HCT116 (cell line): ENCODE results near the gene UBE2H. TPM values are rescaled to one million over a fixed set of nuclear protein-coding genes. Genes with fewer than 3 reads are reported as not detected.
"Not testable (repeated sequence)": the region's sequence is repeated elsewhere in the genome, so short reads cannot be mapped to it uniquely, and the experiment has no call there.

Experiments
- ATAC-seq: fragments of 200-7000 bp; cut with Tn5 transposase; 2 replicates; pipeline ENCODE4 v1.9.1; 2020; ENCODE audit warnings: mild to moderate bottlenecking, moderate library complexity
- BruUV-seq: library from RNA; stranded (reverse); fragments of 400-500 nt; replicated peaks from 2 replicates; lab custom pipeline; 2021; lab: Mats Ljungman, UMichigan
- CTCF ChIA-PET: fragments of 300-600 bp; sonication (Branson Sonifier 250); formaldehyde crosslinking; loops from one replicate; lab custom pipeline; 2021; ENCODE audit warnings: antibody characterized with exemption; lab: Charles Lee
- POLR2A ChIA-PET: fragments of 300-600, 350-600 bp; sonication (Branson Sonifier 250); formaldehyde crosslinking; loops from one replicate; lab custom pipeline; 2021; ENCODE audit warnings: antibody characterized with exemption; lab: Charles Lee
- RAD21 ChIA-PET, 2 experiments: fragments of 300-600 bp; sonication (Branson Sonifier 250); formaldehyde crosslinking; loops; one replicate each; lab custom pipeline; 2023; ENCODE audit warnings: low total read pairs in 2 of 2; ENCODE audit not compliant: uncharacterized antibody in 2 of 2, unreplicated experiment in 2 of 2, low non-redundant PET in 1 of 2; lab: Charles Lee
- DNase-seq: peaks from one replicate; pipeline ENCODE4 v3.0.0-alpha.2; 2010; ENCODE audit warnings: low read depth, low spot score
- H2AFZ ChIP-seq: fragments of 200-600 bp; shearing (Covaris generic), sonication (generic); 2 replicates; pipeline ENCODE4 v1.6.1; 2017; ENCODE audit warnings: low read depth, mixed run types, mixed read lengths, antibody characterized with exemption, low read length; ENCODE audit not compliant: poor library complexity, severe bottlenecking
- H3K27ac ChIP-seq: 2 replicates; pipeline ENCODE4 v1.5.1; 2012; ENCODE audit warnings: low read depth, low read length
- H3K27me3 ChIP-seq: fragments of 200-600 bp; sonication (generic); 2 replicates; pipeline ENCODE4 v1.6.1; 2016; ENCODE audit warnings: mixed run types, low read length, mixed read lengths; ENCODE audit not compliant: insufficient read depth
- H3K36me3 ChIP-seq, 2 experiments: fragments of 200-500 bp in 1 of 2; fragments of 200-600 bp in 1 of 2; sonication (Bioruptor generic) in 1 of 2; sonication (generic) in 1 of 2; 2 replicates each; pipeline versions ENCODE4 v1.5.1 to v1.6.1; 2014 to 2016; ENCODE audit warnings: low read length in 2 of 2, inconsistent platforms in 1 of 2, mixed read lengths in 1 of 2, mixed run types in 1 of 2; ENCODE audit not compliant: insufficient read depth in 2 of 2, control insufficient read depth in 1 of 2
- H3K4me1 ChIP-seq, 2 experiments: fragments of 200-600 bp in 1 of 2; sonication (generic) in 1 of 2; 2 replicates each; pipeline versions ENCODE4 v1.5.1 to v1.6.1; 2012 to 2017; ENCODE audit warnings: low read length in 2 of 2, inconsistent platforms in 1 of 2, mild to moderate bottlenecking in 1 of 2, mixed read lengths in 1 of 2, mixed run types in 1 of 2, moderate library complexity in 1 of 2; ENCODE audit not compliant: insufficient read depth in 2 of 2, control insufficient read depth in 1 of 2
- H3K4me2 ChIP-seq: fragments of 200-600 bp; sonication (generic); 2 replicates; pipeline ENCODE4 v1.6.1; 2017; ENCODE audit warnings: mixed run types, low read length, mixed read lengths
- H3K4me3 ChIP-seq, 2 experiments: fragments of 200-600 bp in 1 of 2; sonication (generic) in 1 of 2; replicated peaks in 1 of 2; 2 replicates each; pipeline ENCODE4 v1.5.1; 2011 to 2016; ENCODE audit warnings: low read length in 2 of 2, control low read depth in 1 of 2, low read depth in 1 of 2, mild to moderate bottlenecking in 1 of 2, mixed read lengths in 1 of 2, mixed run types in 1 of 2
- H3K79me2 ChIP-seq: fragments of 200-600 bp; sonication (generic); 2 replicates; pipeline ENCODE4 v1.6.1; 2017; ENCODE audit warnings: mild to moderate bottlenecking, mixed run types, low read length, moderate library complexity, mixed read lengths; ENCODE audit not compliant: insufficient read depth
- H3K9ac ChIP-seq: fragments of 200-600 bp; sonication (generic); 2 replicates; pipeline ENCODE4 v1.6.1; 2016; ENCODE audit warnings: low read length, mixed read lengths
- H3K9me2 ChIP-seq: fragments of 200-600 bp; sonication (generic), shearing (Covaris generic); 2 replicates; pipeline ENCODE4 v1.6.1; 2017; ENCODE audit warnings: mixed run types, mild to moderate bottlenecking, moderate library complexity; ENCODE audit not compliant: insufficient read depth
- H3K9me3 ChIP-seq, 2 experiments: fragments of 200-500 bp in 1 of 2; fragments of 200-600 bp in 1 of 2; sonication (Bioruptor generic) in 1 of 2; sonication (generic) in 1 of 2; 2 replicates each; pipeline ENCODE4 v1.6.1; 2014 to 2017; ENCODE audit warnings: low read length in 2 of 2, mixed read lengths in 2 of 2, inconsistent platforms in 1 of 2, low read depth in 1 of 2, mild to moderate bottlenecking in 1 of 2, mixed run types in 1 of 2, moderate library complexity in 1 of 2; ENCODE audit not compliant: control insufficient read depth in 1 of 2, insufficient read depth in 1 of 2
- H4K20me1 ChIP-seq: fragments of 200-600 bp; sonication (generic), shearing (Covaris generic); 2 replicates; pipeline ENCODE4 v1.6.1; 2017; ENCODE audit warnings: mixed run types, mild to moderate bottlenecking, moderate library complexity; ENCODE audit not compliant: insufficient read depth
- EZH2 ChIP-seq: fragments of 200-600 bp; sonication (generic); IDR thresholded peaks from 2 replicates; pipeline ENCODE4 v1.6.1; 2017; ENCODE audit warnings: antibody characterized with exemption, mixed run types
- EZH2phosphoT487 ChIP-seq: fragments of 200-600 bp; IDR thresholded peaks from 2 replicates; pipeline ENCODE4 v1.6.1; 2018; ENCODE audit warnings: antibody characterized with exemption, borderline replicate concordance
- JUND ChIP-seq: IDR thresholded peaks from 2 replicates; pipeline ENCODE4 v1.6.1; 2012
- POLR2A ChIP-seq: IDR thresholded peaks from 2 replicates; pipeline ENCODE4 v1.7.0; 2011; ENCODE audit warnings: borderline replicate concordance; ENCODE audit not compliant: insufficient read depth, insufficient read length; ENCODE audit errors: extremely low read depth
- POLR2AphosphoS5 ChIP-seq: IDR thresholded peaks from 2 replicates; pipeline ENCODE4 v1.6.1; 2011; ENCODE audit warnings: mild to moderate bottlenecking, low read depth, low read length, moderate library complexity
- RAD21 ChIP-seq: IDR thresholded peaks from 2 replicates; pipeline ENCODE4 v1.6.1; 2012; ENCODE audit warnings: low read depth, mild to moderate bottlenecking
- SIN3A ChIP-seq: IDR thresholded peaks from 2 replicates; pipeline ENCODE4 v1.6.1; 2012; ENCODE audit warnings: low read depth
- TCF7L2 ChIP-seq: IDR thresholded peaks from 2 replicates; pipeline ENCODE4 v1.7.0; 2011; ENCODE audit warnings: borderline replicate concordance, inconsistent platforms; ENCODE audit not compliant: insufficient read depth, insufficient read length; ENCODE audit errors: extremely low read depth
- ZFX ChIP-seq: fragments of 450-650 bp; IDR thresholded peaks from 2 replicates; pipeline ENCODE4 v1.6.1; 2017
- intact Hi-C: fragments of 100-400 bp; cut with micrococcal nuclease; formaldehyde crosslinking; loops from 2 replicates; pipeline ENCODE4 v1.10.0; 2022
- total RNA-seq: library from RNA; stranded (reverse); gene quantifications from one replicate; pipeline ENCODE4 v1.2.1, GENCODE V29; 2021; ENCODE audit not compliant: unreplicated experiment
- TF ChIP-seq, protein P1 (sequence below), 3 experiments: fragments of 200-600 bp in 1 of 3; sonication (generic) in 1 of 3; IDR thresholded peaks in 2 of 3; conservative IDR thresholded peaks in 1 of 3; 2 replicates each; pipeline ENCODE4 v1.5.1; 2012 to 2017; ENCODE audit warnings: low read depth in 2 of 3, low read length in 2 of 3, antibody characterized with exemption in 1 of 3, borderline replicate concordance in 1 of 3, control low read depth in 1 of 3, mild to moderate bottlenecking in 1 of 3, mixed read lengths in 1 of 3, mixed run types in 1 of 3, moderate library complexity in 1 of 3; ENCODE audit not compliant: insufficient read depth in 1 of 3

The UBE2H gene
- total RNA-seq, 1 experiment from 2014 or later = 117 TPM

DNA sequence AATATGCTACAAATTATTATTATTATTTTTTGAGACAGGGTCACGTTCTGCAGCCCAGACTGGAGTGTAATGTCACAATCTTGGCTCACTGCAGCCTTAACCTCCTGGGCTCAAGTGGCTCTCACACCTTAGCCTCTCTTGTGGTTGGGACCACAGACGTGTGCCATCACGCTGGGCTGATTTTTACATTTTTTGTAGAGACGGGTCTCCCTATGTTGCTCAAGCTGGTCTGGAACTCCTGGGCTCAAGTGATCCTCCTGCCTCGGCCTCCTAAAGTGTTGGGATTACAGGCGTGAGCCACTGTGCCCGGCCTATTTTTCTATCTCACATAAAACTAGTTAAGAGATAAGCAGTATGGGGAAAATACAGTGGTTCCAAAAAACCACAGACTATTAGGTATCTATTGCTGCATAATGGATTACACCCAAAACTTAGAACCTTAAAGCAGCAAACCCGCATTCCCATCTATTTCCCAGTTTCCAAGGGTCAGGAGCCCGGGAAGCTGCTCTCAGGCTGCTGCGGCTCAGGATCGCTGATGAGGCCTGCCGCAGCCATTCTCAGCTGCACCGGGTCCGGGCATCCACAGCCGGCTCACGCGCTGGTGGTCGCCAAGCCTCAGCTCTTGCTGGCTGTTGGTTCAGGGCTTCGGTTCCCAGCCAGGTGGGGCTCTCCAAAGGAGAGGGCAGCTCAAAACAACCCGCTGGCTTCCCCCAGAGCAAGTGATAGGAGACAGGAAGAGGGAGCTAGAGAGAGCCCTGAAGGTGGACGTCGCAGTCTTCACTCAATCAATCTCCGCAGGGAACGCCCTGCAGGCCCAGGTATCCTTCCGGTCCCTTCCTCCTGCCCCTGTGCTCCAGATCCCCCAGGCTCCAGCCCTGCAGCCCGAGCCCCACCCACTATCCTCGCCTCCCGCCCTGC lies 128.2 kb downstream of the UBE2H start:
- Histone ChIP-seq H3K27ac (peak overlapping the region; percentile 98), H3K27me3 (no peaks in the 10 kb centered on the region), H3K9me3 (no peaks in the 10 kb centered on the region), H3K9me2 (no peaks in the 10 kb centered on the region), H3K36me3 (no peaks in the 10 kb centered on the region), H4K20me1 (no peaks in the 10 kb centered on the region), H3K4me3 (peak overlapping the region; percentile 52 to 60), H3K4me2 (peak overlapping the region; percentile 99), H2AFZ (no peak overlapping the region), H3K9ac (peak overlapping the region; percentile 68), H3K79me2 (no peaks in the 10 kb centered on the region), H3K4me1 (peaks cover 32 to 47% of the 10 kb centered on the region in 2 experiments)
- peak; percentile 82 for ATAC-seq
- no peak for TF ChIP-seq RAD21
- peak; percentile 82 for TF ChIP-seq POLR2AphosphoS5
- peak; percentile 15; the same call in 1 of the 2 replicates for TF ChIP-seq ZFX
- TF ChIP-seq, protein P1, sequence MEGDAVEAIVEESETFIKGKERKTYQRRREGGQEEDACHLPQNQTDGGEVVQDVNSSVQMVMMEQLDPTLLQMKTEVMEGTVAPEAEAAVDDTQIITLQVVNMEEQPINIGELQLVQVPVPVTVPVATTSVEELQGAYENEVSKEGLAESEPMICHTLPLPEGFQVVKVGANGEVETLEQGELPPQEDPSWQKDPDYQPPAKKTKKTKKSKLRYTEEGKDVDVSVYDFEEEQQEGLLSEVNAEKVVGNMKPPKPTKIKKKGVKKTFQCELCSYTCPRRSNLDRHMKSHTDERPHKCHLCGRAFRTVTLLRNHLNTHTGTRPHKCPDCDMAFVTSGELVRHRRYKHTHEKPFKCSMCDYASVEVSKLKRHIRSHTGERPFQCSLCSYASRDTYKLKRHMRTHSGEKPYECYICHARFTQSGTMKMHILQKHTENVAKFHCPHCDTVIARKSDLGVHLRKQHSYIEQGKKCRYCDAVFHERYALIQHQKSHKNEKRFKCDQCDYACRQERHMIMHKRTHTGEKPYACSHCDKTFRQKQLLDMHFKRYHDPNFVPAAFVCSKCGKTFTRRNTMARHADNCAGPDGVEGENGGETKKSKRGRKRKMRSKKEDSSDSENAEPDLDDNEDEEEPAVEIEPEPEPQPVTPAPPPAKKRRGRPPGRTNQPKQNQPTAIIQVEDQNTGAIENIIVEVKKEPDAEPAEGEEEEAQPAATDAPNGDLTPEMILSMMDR (IDR thresholded peaks at IDR 0.05 in 2 of 3, conservative IDR thresholded peaks at IDR 0.05 in 1 of 3; ENCODE audit: borderline replicate concordance in 1 of 3, insufficient read depth in 1 of 3, low read depth in 2 of 3, low read length in 2 of 3) = peak in 2 of 3 experiments; percentile 43 to 60; a peak in 4 of 6 replicates
- TF ChIP-seq JUND = no peak
- TF ChIP-seq EZH2 = no peak
- TF ChIP-seq EZH2phosphoT487 = no peak
- peak; percentile 34 for TF ChIP-seq POLR2A
- TF ChIP-seq SIN3A = no peak
- TF ChIP-seq TCF7L2 = peak; percentile 35
- RAD21 ChIA-PET = interaction anchor here (0.6 to 1.0 kb wide), 5 partner anchors 160 to 482 kb away, joined by 3 read pairs; no protein-coding TSS in a partner anchor
- intact Hi-C loops = loop anchor here (1.0 to 5.0 kb wide), 6 partner anchors 44 to 607 kb away; partner anchors contain the start of gene NRF1
- CTCF ChIA-PET = interaction anchor here (0.7 to 3.1 kb wide), 17 partner anchors 11 to 661 kb away, joined by 3 to 19 read pairs (median 3); no protein-coding TSS in a partner anchor
- peak; percentile 91 for DNase-seq
- POLR2A ChIA-PET = interaction anchor here (0.6 to 1.4 kb wide), 9 partner anchors 9 to 808 kb away, joined by 3 to 4 read pairs (median 3); no protein-coding TSS in a partner anchor
- TSS peak; percentile 80 for BruUV-seq

- peaks cover 24 to 38% of the 10 kb centered on the region in 2 experiments; a peak in 3 of 4 replicates for H3K4me1 ChIP-seq
- BruUV-seq, H3K36me3 ChIP-seq, H3K4me2 ChIP-seq, H2AFZ ChIP-seq, H3K9me3 ChIP-seq, H3K27ac ChIP-seq, H3K9ac ChIP-seq, H3K79me2 ChIP-seq, H4K20me1 ChIP-seq, CTCF ChIA-PET, H3K9me2 ChIP-seq, DNase-seq, ATAC-seq, intact Hi-C loops, POLR2A ChIA-PET, H3K27me3 ChIP-seq, H3K4me3 ChIP-seq: not testable (repeated sequence)
- RAD21 ChIA-PET = interaction anchor here in 1 of 2 experiments (0.9 kb wide), 1 partner anchor 63 kb away, joined by 3 read pairs; no protein-coding TSS in a partner anchor
Measured at GRCh38 chr7:129823143-129823542, 129.6 kb downstream of the UBE2H start.
